ENCODE results near the gene MIER3. TPM values are rescaled to one million over a fixed set of nuclear protein-coding genes. Genes with fewer than 3 reads are reported as not detected.

MIER3 gene
- total and polyA plus RNA-seq, 9 of the 15 experiments (the other 6 are each of a cell fraction or from before 2014, with no cell fraction given): 4.1 to 29.3 (median 13.0) TPM

- TF ChIP-seq REST (IDR thresholded peaks at IDR 0.05; ENCODE audit: borderline replicate concordance) (peak; percentile 89), REST (CRISPR knock-in tag; IDR thresholded peaks at IDR 0.05; ENCODE audit: low read depth) (no peak), GTF2F1 (IDR thresholded peaks at IDR 0.05; ENCODE audit: low read depth, low read length) (no peak), ARID2 (IDR thresholded peaks at IDR 0.05) (peak; percentile 64; the same call in 1 of the 2 replicates), RCOR1 (IDR thresholded peaks at IDR 0.05; ENCODE audit: borderline replicate concordance in 1 of 2, low read depth in 2 of 2, low read length in 2 of 2) (peak in 1 of 2 experiments; percentile 21; a peak in 1 of 4 replicates)
- TF ChIP-seq, protein P1, sequence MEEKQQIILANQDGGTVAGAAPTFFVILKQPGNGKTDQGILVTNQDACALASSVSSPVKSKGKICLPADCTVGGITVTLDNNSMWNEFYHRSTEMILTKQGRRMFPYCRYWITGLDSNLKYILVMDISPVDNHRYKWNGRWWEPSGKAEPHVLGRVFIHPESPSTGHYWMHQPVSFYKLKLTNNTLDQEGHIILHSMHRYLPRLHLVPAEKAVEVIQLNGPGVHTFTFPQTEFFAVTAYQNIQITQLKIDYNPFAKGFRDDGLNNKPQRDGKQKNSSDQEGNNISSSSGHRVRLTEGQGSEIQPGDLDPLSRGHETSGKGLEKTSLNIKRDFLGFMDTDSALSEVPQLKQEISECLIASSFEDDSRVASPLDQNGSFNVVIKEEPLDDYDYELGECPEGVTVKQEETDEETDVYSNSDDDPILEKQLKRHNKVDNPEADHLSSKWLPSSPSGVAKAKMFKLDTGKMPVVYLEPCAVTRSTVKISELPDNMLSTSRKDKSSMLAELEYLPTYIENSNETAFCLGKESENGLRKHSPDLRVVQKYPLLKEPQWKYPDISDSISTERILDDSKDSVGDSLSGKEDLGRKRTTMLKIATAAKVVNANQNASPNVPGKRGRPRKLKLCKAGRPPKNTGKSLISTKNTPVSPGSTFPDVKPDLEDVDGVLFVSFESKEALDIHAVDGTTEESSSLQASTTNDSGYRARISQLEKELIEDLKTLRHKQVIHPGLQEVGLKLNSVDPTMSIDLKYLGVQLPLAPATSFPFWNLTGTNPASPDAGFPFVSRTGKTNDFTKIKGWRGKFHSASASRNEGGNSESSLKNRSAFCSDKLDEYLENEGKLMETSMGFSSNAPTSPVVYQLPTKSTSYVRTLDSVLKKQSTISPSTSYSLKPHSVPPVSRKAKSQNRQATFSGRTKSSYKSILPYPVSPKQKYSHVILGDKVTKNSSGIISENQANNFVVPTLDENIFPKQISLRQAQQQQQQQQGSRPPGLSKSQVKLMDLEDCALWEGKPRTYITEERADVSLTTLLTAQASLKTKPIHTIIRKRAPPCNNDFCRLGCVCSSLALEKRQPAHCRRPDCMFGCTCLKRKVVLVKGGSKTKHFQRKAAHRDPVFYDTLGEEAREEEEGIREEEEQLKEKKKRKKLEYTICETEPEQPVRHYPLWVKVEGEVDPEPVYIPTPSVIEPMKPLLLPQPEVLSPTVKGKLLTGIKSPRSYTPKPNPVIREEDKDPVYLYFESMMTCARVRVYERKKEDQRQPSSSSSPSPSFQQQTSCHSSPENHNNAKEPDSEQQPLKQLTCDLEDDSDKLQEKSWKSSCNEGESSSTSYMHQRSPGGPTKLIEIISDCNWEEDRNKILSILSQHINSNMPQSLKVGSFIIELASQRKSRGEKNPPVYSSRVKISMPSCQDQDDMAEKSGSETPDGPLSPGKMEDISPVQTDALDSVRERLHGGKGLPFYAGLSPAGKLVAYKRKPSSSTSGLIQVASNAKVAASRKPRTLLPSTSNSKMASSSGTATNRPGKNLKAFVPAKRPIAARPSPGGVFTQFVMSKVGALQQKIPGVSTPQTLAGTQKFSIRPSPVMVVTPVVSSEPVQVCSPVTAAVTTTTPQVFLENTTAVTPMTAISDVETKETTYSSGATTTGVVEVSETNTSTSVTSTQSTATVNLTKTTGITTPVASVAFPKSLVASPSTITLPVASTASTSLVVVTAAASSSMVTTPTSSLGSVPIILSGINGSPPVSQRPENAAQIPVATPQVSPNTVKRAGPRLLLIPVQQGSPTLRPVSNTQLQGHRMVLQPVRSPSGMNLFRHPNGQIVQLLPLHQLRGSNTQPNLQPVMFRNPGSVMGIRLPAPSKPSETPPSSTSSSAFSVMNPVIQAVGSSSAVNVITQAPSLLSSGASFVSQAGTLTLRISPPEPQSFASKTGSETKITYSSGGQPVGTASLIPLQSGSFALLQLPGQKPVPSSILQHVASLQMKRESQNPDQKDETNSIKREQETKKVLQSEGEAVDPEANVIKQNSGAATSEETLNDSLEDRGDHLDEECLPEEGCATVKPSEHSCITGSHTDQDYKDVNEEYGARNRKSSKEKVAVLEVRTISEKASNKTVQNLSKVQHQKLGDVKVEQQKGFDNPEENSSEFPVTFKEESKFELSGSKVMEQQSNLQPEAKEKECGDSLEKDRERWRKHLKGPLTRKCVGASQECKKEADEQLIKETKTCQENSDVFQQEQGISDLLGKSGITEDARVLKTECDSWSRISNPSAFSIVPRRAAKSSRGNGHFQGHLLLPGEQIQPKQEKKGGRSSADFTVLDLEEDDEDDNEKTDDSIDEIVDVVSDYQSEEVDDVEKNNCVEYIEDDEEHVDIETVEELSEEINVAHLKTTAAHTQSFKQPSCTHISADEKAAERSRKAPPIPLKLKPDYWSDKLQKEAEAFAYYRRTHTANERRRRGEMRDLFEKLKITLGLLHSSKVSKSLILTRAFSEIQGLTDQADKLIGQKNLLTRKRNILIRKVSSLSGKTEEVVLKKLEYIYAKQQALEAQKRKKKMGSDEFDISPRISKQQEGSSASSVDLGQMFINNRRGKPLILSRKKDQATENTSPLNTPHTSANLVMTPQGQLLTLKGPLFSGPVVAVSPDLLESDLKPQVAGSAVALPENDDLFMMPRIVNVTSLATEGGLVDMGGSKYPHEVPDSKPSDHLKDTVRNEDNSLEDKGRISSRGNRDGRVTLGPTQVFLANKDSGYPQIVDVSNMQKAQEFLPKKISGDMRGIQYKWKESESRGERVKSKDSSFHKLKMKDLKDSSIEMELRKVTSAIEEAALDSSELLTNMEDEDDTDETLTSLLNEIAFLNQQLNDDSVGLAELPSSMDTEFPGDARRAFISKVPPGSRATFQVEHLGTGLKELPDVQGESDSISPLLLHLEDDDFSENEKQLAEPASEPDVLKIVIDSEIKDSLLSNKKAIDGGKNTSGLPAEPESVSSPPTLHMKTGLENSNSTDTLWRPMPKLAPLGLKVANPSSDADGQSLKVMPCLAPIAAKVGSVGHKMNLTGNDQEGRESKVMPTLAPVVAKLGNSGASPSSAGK (IDR thresholded peaks at IDR 0.05): no peak
Observed at GRCh38 chr5:56900858-56901578, 50.9 kb downstream of the MIER3 start (continued).
